GM12878 (cell line): ENCODE results near the gene GLIPR2. TPM values are rescaled to one million over a fixed set of nuclear protein-coding genes. Genes with fewer than 3 reads are reported as not detected.

Experiments
- ATAC-seq: fragments of 200-7000 bp; cut with Tn5 transposase; 3 replicates; pipeline ENCODE4 v1.9.1; 2020; ENCODE audit warnings: mild to moderate bottlenecking, moderate library complexity
- BruUV-seq: library from RNA; stranded (reverse); fragments of 400-500 nt; replicated peaks from 2 replicates; lab custom pipeline; 2021; lab: Mats Ljungman, UMichigan
- CTCF ChIA-PET: fragments of 300-600 bp; sonication (Branson Sonifier 250); formaldehyde crosslinking; extraction: SDS; loops from one replicate; lab custom pipeline; 2021; ENCODE audit warnings: inconsistent platforms; lab: Yijun Ruan, JAX
- POLR2A ChIA-PET: fragments of 350-600 bp; formaldehyde crosslinking; extraction: SDS; loops from one replicate; lab custom pipeline; 2021; ENCODE audit warnings: inconsistent platforms; lab: Charles Lee
- RAD21 ChIA-PET: fragments of 300-600 bp; sonication (Branson Sonifier 250); formaldehyde crosslinking; loops from one replicate; lab custom pipeline; 2023; ENCODE audit warnings: antibody characterized with exemption; ENCODE audit not compliant: unreplicated experiment; lab: Charles Lee
- SMC1A ChIA-PET: fragments of 300-600 bp; sonication (Branson Sonifier 250); formaldehyde crosslinking; loops from one replicate; lab custom pipeline; 2023; ENCODE audit not compliant: unreplicated experiment, uncharacterized antibody; lab: Charles Lee
- DNase-seq: peaks from one replicate; pipeline ENCODE4 v3.0.0-alpha.2; 2011; ENCODE audit warnings: low read depth, low spot score
- FAIRE-seq: peaks from 3 replicates; lab custom pipeline; 2011; peaks lifted over from hg19 to GRCh38; lab: Jason Lieb, UNC
- H2AFZ ChIP-seq: 2 replicates; pipeline ENCODE4 v1.6.0; 2011; ENCODE audit warnings: low read depth, low read length, control low read depth; ENCODE audit not compliant: control insufficient read depth
- H3K27ac ChIP-seq: 2 replicates; pipeline ENCODE4 v1.5.1; 2011; ENCODE audit warnings: control low read depth; ENCODE audit not compliant: control insufficient read depth, insufficient read depth
- H3K27me3 ChIP-seq, 2 experiments: replicated peaks in 1 of 2; 2 replicates each; pipeline versions ENCODE4 v1.6.0 to v1.6.1; 2011; ENCODE audit warnings: low read length in 1 of 2; ENCODE audit not compliant: control insufficient read depth in 2 of 2, insufficient read depth in 2 of 2
- H3K36me3 ChIP-seq, 2 experiments: 2 replicates each; pipeline ENCODE4 v1.5.1; 2011; ENCODE audit warnings: low read length in 1 of 2; ENCODE audit not compliant: control insufficient read depth in 2 of 2, insufficient read depth in 2 of 2
- H3K4me1 ChIP-seq: 2 replicates; pipeline ENCODE4 v1.6.1; 2011; ENCODE audit warnings: mild to moderate bottlenecking, low read length, moderate library complexity, mixed read lengths; ENCODE audit not compliant: control insufficient read depth, insufficient read depth
- H3K4me2 ChIP-seq: 2 replicates; pipeline ENCODE4 v1.6.0; 2011; ENCODE audit warnings: control low read depth; ENCODE audit not compliant: control insufficient read depth, insufficient read depth
- H3K4me3 ChIP-seq: fragments of 200-600 bp; sonication (generic); 2 replicates; pipeline ENCODE4 v1.5.1; 2016
- H3K79me2 ChIP-seq: 2 replicates; pipeline ENCODE4 v1.6.0; 2011; ENCODE audit warnings: low read length; ENCODE audit not compliant: control insufficient read depth, insufficient read depth
- H3K9ac ChIP-seq: 2 replicates; pipeline ENCODE4 v1.8.0; 2011; ENCODE audit warnings: low read length, control low read depth, mixed read lengths; ENCODE audit not compliant: control insufficient read depth, insufficient read depth
- H3K9me3 ChIP-seq: replicated peaks from 3 replicates; pipeline ENCODE4 v1.5.1; 2011; ENCODE audit warnings: mild to moderate bottlenecking, low read length; ENCODE audit not compliant: control insufficient read depth, insufficient read depth
- H4K20me1 ChIP-seq: 2 replicates; pipeline ENCODE4 v1.6.0; 2011; ENCODE audit not compliant: control insufficient read depth, insufficient read depth
- BHLHE40 ChIP-seq, 2 experiments: fragments of 450-650 bp in 1 of 2; IDR thresholded peaks; 2 replicates each; pipeline ENCODE4 v1.6.1; 2011 to 2017; ENCODE audit warnings: low read depth in 2 of 2, borderline replicate concordance in 1 of 2, improper control_type of control experiment in 1 of 2, low read length in 1 of 2, mild to moderate bottlenecking in 1 of 2
- BRCA1 ChIP-seq: IDR thresholded peaks from 2 replicates; pipeline ENCODE4 v1.6.1; 2011; ENCODE audit warnings: low read depth, low read length, improper control_type of control experiment
- EZH2 ChIP-seq: IDR thresholded peaks from 2 replicates; pipeline ENCODE4 v1.6.1; 2012; ENCODE audit warnings: low read depth, mild to moderate bottlenecking, control low read depth, inconsistent platforms, low read length, borderline replicate concordance; ENCODE audit not compliant: control insufficient read depth
- HDAC6 ChIP-seq: fragments of 200-600 bp; sonication (generic); IDR thresholded peaks from one replicate; pipeline ENCODE4 v1.8.0; 2017; ENCODE audit warnings: antibody characterized with exemption; ENCODE audit not compliant: unreplicated experiment
- KDM1A ChIP-seq: fragments of 200-600 bp; sonication (generic); IDR thresholded peaks from 2 replicates; pipeline ENCODE4 v1.6.1; 2016; ENCODE audit warnings: borderline replicate concordance
- KLF5 ChIP-seq: fragments of 450-650 bp; IDR thresholded peaks from 2 replicates; pipeline ENCODE4 v1.6.1; 2014; ENCODE audit warnings: mild to moderate bottlenecking; ENCODE audit not compliant: partially characterized antibody
- MTA3 ChIP-seq: IDR thresholded peaks from 2 replicates; pipeline ENCODE4 v1.6.1; 2012; ENCODE audit warnings: low read length, inconsistent platforms, borderline replicate concordance
- NRF1 ChIP-seq: conservative IDR thresholded peaks from 2 replicates; pipeline ENCODE4 v1.6.1; 2011; ENCODE audit warnings: mild to moderate bottlenecking, low read depth, low read length, improper control_type of control experiment
- POLR2AphosphoS5 ChIP-seq: IDR thresholded peaks from 2 replicates; pipeline ENCODE4 v1.6.1; 2011; ENCODE audit warnings: mild to moderate bottlenecking, low read length, inconsistent platforms
- ZNF384 ChIP-seq: IDR thresholded peaks from 2 replicates; pipeline ENCODE4 v1.6.1; 2012; ENCODE audit warnings: low read depth, mild to moderate bottlenecking, low read length, improper control_type of control experiment, borderline replicate concordance
- ZNF622 ChIP-seq: fragments of 450-650 bp; IDR thresholded peaks from 2 replicates; pipeline ENCODE4 v1.6.1; 2017; ENCODE audit warnings: mild to moderate bottlenecking, inconsistent platforms
- WGBS: methylation state at CpG from one replicate; pipeline ENCODE4 v1.1.6; 2016; ENCODE audit warnings: low lambda C conversion rate; ENCODE audit not compliant: insufficient replicate concordance, insufficient coverage; ENCODE audit errors: missing lambda C conversion rate; 5-methylcytosine and 5-hydroxymethylcytosine counted together
- in situ Hi-C: fragments of 300-500 bp; cut with MboI; formaldehyde crosslinking; loops from 9 replicates; pipeline ENCODE4 v1.14.3; 2018; ENCODE audit warnings: mixed read lengths
- intact Hi-C: fragments of 100-400 bp; cut with micrococcal nuclease; formaldehyde crosslinking; loops from one replicate; pipeline ENCODE4 v1.14.2; 2022; ENCODE audit not compliant: unreplicated experiment
- polyA plus RNA-seq, 11 experiments: library from polyadenylated mRNA; depleted of rRNA in 4 of 11; unstranded in 6 of 11; stranded (reverse) in 5 of 11; fragments of >200 nt; fragmentation: Nextera tagmentation in 4 of 11; fragmentation: Illumina TruSeq in 1 of 11; extraction: Ambion mirVana in 4 of 11; extraction: Trizol in 1 of 11; gene quantifications; 1 replicate in 1 of 11; 2 replicates in 10 of 11; pipeline versions ENCODE4 v1.2.1 to v1.2.3, GENCODE V29; 2011 to 2016; ENCODE audit warnings: inconsistent platforms in 2 of 11, missing spikeins in 2 of 11, low read depth in 1 of 11
- total RNA-seq, 4 experiments: library from RNA; depleted of rRNA in 3 of 4; stranded (reverse); fragments of >200 nt in 3 of 4; fragmentation: Illumina TruSeq in 1 of 4; extraction: Trizol in 1 of 4; gene quantifications; 2 replicates each; pipeline versions ENCODE4 v1.2.1 to v1.2.3, GENCODE V29; 2013 to 2021

Gene GLIPR2
- total and polyA plus RNA-seq, 10 of the 15 experiments (the other 5 are each of a cell fraction or from before 2014, with no cell fraction given): 0.41 to 3.5 (median 2.2) TPM

- Histone ChIP-seq H3K27me3 (no peaks in the 10 kb centered on the region), H4K20me1 (peaks cover 8% of the 10 kb centered on the region; the same call in 1 of the 2 replicates), H3K9me3 (no peaks in the 10 kb centered on the region), H3K79me2 (peaks cover 52% of the 10 kb centered on the region), H3K4me3 (peak overlapping the region; percentile 86), H3K4me2 (peak overlapping the region; percentile 87), H2AFZ (no peak overlapping the region), H3K27ac (no peak overlapping the region), H3K9ac (peak overlapping the region; percentile 29; the same call in 1 of the 2 replicates), H3K36me3 (peaks cover 0 to 11% of the 10 kb centered on the region in 2 experiments; a peak in 2 of 4 replicates), H3K4me1 (peaks cover 5% of the 10 kb centered on the region; the same call in 1 of the 2 replicates)
- TF ChIP-seq ZNF622: no peak
- no peak for TF ChIP-seq EZH2
- TF ChIP-seq BRCA1: no peak
- TF ChIP-seq KLF5: no peak
- in situ Hi-C loops: no loop called here
- POLR2A ChIA-PET: interaction anchor here (0.6 to 1.0 kb wide), 4 partner anchors 17 to 1937 kb away, joined by 3 to 4 read pairs (median 3); partner anchors contain the start of gene GNE
- 49% methylated on average over 3 of the region's 3 CpGs for WGBS
- SMC1A ChIA-PET: interaction anchor here (0.8 to 1.9 kb wide), 3 partner anchors 8 to 131 kb away, joined by 3 to 8 read pairs (median 6); no protein-coding TSS in a partner anchor
- DNase-seq (no peak), FAIRE-seq (no peak), ATAC-seq (no peak)
- RAD21 ChIA-PET: no interaction called here
- CTCF ChIA-PET: interaction anchor here (0.8 to 2.2 kb wide), 6 partner anchors 8 to 135 kb away, joined by 3 to 11 read pairs (median 3); no protein-coding TSS in a partner anchor
- no TSS peak for BruUV-seq
- intact Hi-C loops: loop anchor here (5.0 kb wide), 2 partner anchors 64 to 134 kb away; partner anchors contain the start of gene GNE
Measured at GRCh38 chr9:36193023-36193422, 56.5 kb downstream of the GLIPR2 start.

GRCh38 chr9:36194326-36195000 lies 57.9 kb downstream of the GLIPR2 start:
- H4K20me1 ChIP-seq: peaks cover 8% of the 10 kb centered on the region; the same call in 1 of the 2 replicates
- H3K4me1 ChIP-seq: peaks cover 5% of the 10 kb centered on the region; the same call in 1 of the 2 replicates
- FAIRE-seq (no peak), DNase-seq (no peak), ATAC-seq (no peak)
- peaks cover 52% of the 10 kb centered on the region for H3K79me2 ChIP-seq
- no peak overlapping the region for H3K27ac ChIP-seq
- TF ChIP-seq KDM1A (no peak), MTA3 (no peak), NRF1 (no peak), BHLHE40 (IDR thresholded peaks at IDR 0.05; ENCODE audit: borderline replicate concordance in 1 of 2, low read depth in 2 of 2, low read length in 1 of 2) (no peak), POLR2AphosphoS5 (0 out of 2 replicates have a peak, but pooled peaks have one; percentile 31), HDAC6 (no peak), ZNF384 (no peak)
- ChIA-PET RAD21 (no interaction called here), POLR2A (interaction anchor here (0.6 to 0.8 kb wide), 2 partner anchors 15 to 294 kb away, joined by 3 to 5 read pairs; no protein-coding TSS in a partner anchor), SMC1A (interaction anchor here (0.9 to 1.6 kb wide), 2 partner anchors 8 to 11 kb away, joined by 4 to 8 read pairs; no protein-coding TSS in a partner anchor), CTCF (interaction anchor here (1.6 to 2.2 kb wide), 2 partner anchors 13 to 134 kb away, joined by 3 to 11 read pairs; no protein-coding TSS in a partner anchor)
- H3K36me3 ChIP-seq: peaks cover 0 to 15% of the 10 kb centered on the region in 2 experiments; a peak in 3 of 4 replicates
- in situ Hi-C loops (no loop called here), intact Hi-C loops (loop anchor here (5.0 kb wide), 2 partner anchors 63 to 133 kb away; partner anchors contain the start of gene GNE)
- H3K4me2 ChIP-seq: peak overlapping the region; percentile 87
- peak overlapping the region; percentile 86; the same call in 1 of the 2 replicates for H3K4me3 ChIP-seq
- WGBS: 58% methylated on average over 4 of the region's 4 CpGs
- H3K9me3 ChIP-seq: no peaks in the 10 kb centered on the region
- H3K27me3 ChIP-seq: no peaks in the 10 kb centered on the region
- no peak overlapping the region for H2AFZ ChIP-seq
- BruUV-seq: no TSS peak
- no peak overlapping the region for H3K9ac ChIP-seq
